Left hindlimb (tissue), 1 donor: ENCODE measurements around the gene TSPO2.

Source experiments
- DNase-seq: peaks from one replicate; pipeline ENCODE4 v3.0.0-alpha.2; 2018

The TSPO2 gene

GRCh38 chr6:41027799-41028560 is 14.3 kb upstream of the TSPO2 start:
- peak; percentile 89 for DNase-seq

DNA sequence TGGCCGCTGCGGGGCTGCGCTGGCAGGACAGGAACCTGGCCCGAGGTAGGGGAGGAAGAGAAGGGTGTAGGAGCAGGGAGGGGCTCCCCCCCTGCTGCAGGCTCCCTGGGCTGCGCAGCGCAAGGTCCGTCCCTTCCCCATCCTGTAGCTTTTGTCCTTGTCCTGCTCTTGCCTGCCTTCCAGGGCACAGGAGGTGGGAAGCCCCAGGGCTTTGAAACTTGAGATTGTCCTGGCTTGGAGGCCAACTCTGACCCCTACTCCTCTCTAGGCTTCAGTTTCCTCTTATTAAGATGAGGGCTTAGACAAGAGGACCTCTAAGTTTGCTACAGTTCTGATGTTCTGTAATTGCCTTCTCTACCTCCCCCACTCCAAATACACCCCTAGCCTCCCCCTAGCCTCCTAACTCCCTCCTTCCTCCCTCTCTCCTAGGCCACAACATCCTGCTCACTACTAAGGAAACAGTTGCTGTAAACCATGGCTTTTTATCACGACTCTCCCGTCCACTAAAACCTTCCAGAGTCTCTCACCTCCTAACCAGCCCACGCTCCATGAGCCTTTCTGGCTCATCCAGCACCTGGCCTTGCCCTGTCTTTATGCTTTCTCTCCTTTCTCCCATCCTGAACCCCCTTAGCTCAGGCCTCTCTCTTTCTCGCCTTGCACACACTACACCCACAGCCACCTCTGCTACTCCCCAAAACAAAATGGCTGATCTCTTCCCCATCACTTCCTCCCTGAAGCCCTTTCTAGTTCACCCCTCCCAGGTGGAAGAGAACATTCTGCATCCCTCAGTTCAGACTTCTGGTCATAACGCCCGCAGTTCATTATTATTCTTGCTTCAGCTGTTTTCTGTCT is 13.5 kb upstream of the TSPO2 start:
- peak; percentile 40 for DNase-seq

GRCh38 chr6:41032830-41033229 is 9.4 kb upstream of the TSPO2 start:
- DNase-seq: no peak

DNA sequence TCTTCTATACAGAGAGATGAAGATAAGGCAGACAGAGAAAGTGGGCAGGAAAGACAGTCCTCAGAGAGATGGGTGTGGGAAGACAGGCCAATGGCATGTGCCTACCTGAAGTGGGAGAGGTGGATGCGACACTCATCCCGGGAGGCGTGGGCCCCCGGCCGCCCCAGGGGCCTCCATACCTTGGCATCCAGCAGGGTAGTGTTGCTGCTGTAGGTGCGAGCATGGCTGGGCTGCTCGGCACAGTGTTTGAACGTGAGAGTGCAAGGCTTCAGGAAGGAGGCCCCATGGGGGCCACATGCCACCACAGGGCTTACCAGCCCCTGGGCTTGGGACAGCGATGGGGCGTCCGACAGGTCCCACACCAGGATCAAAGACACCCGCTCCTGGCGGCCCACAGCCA is 8.5 kb upstream of the TSPO2 start:
- DNase-seq: no peak

DNA sequence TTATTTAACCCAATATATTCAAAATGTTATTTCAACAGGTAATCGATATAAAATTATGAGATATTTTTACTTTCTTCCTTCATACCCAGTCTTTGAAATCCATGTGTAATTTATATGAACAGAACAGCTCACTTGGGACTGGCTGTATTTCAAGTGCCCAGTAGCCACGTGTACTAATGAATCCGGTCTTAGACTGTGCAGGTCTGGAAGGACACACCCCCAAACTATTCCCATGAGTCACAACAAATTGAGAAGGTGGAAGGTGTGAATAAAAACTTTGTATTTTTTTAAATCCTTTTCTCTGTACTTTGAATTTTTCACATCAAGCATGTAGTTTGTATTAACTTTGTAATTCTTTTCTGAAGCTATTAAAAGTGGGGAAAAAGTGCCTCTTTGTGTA is 6.1 kb upstream of the TSPO2 start:
- DNase-seq: peak; percentile 8

- peak; percentile 14 for DNase-seq
These were observed 5.7 kb upstream of the TSPO2 start for GRCh38 chr6:41036601-41037000.

GRCh38 chr6:41037107-41037900 is 5.0 kb upstream of the TSPO2 start:
- peak; percentile 21 for DNase-seq

GRCh38 chr6:41038205-41038604 is 4.1 kb upstream of the TSPO2 start:
- no peak for DNase-seq

DNA sequence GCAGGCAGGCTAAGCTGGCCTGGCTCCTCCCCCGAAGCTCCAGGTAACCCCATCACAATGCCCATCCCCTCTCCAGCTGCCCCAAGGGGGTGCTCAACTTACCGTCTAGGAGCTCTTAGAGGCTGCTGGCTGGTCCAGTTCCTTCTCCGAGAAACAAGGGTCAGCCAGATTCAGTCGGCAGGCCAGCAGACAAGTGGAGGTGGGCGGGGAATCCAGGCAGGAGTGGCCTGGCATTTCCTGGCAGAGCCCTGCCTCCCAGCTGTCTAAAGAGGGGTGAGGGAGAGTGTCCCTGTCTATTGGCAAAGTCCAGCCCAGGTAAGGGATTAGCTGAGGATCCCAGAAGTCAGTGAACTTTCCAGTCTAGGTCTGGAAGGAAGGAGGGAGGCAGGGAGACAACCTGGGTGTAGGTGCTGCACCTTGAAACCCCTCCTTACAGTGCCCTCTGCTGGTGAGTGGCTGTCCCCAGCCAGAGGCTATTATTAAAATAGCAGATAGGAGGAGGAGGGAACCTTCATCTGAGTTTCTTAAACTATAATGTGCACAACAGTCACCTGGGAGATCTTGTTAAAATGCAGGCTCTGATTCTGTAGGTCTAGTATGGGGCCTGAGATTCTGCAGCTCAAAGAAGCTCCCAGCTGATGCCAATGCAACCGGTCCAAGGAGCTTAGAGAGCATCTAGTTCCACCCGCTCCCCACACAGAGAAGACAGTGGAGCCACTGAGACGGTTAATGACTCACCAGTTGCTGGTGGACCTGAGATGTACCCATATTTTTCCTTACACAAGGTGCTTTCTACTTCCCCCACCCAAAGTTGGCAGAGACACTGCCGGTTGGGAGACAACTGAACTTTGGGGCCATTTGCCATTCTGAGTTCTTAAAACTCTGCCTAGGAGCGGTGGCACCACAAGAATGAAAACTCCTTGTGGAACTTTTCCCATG is 2.9 kb upstream of the TSPO2 start, which contains the start of gene UNC5CL:
Gene UNC5CL, minus strand, starts transcription at position 162 of the 939 bp plus-strand sequence. CDS start 4,147 bp downstream, outside the sequence.
- DNase-seq: no peak

GRCh38 chr6:41040101-41040939 is 1.9 kb upstream of the TSPO2 start:
- DNase-seq: peak; percentile 11

DNA sequence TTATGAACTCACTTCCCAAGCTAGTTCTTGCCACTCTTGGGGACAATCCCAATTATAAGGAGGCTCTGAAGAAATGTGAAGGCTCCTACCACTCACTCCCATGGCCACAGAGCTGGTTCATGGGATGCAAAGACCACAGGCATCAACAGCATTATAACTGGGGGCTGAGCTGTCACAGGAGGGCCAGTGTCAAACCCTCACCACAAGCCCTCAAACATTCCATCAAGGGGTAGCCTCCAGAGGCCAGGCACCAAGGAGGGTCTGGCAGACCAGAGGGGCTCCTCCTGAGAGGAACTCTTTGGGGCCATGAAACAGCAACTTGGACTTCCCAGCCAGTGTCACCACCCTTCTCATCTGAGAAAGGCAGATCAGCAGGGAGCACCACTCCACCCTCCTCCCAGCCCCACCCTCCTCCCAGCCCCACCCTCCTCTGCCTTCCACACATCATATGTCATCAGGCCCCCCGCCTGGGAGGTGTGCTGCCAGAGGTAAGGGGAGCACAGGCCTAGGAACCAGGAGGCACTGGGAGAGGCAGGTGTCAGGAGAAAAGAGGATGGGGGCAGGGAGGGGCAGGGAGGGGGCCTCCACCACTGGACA is 1.2 kb upstream of the TSPO2 start:
- peak; percentile 29 for DNase-seq

DNA sequence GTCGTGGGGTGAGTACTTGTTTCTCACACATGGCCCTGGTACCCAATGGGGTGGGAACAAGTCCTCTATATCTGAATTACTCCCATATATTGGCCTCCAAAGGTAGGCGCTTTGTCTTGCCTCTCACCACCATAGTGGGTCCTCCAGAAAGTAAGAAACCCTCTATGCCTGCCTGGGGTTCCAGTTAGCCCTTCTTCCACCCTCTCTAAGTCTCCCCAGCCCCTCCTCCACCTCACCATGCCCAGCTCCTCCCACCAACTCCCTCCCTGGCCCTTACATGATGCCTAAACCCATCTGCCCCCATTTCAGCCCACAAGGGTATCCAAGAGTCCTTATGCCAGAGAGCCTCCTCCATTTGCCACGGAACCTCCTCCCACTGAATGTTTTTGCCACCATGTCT is 884 bp downstream of the TSPO2 start:
- DNase-seq: peak; percentile 13

GRCh38 chr6:41045664-41046063 is 3.4 kb downstream of the TSPO2 start:
- DNase-seq: no peak

GRCh38 chr6:41046084-41046483 is 3.8 kb downstream of the TSPO2 start:
- DNase-seq: no peak

DNA sequence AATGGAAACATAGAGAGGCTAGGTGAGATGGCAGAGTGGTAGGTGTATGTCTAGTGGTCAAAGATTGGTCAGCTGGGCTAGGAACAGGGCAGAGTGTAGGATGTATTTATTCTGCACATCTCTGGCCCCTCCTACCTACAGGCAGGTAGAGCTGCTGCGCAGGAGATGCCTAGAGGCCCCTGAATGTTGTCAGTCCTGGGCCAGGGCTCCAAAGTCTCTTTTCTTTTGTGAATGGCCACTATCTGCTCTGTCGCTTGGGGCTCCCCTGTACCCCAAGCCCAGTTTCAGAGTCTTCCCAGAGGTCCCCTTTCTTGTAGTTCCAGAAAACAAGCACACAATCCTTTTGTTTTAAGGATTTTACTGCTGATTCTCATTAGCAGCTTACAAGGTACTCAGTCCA is 5.0 kb downstream of the TSPO2 start:
- DNase-seq: no peak

DNA sequence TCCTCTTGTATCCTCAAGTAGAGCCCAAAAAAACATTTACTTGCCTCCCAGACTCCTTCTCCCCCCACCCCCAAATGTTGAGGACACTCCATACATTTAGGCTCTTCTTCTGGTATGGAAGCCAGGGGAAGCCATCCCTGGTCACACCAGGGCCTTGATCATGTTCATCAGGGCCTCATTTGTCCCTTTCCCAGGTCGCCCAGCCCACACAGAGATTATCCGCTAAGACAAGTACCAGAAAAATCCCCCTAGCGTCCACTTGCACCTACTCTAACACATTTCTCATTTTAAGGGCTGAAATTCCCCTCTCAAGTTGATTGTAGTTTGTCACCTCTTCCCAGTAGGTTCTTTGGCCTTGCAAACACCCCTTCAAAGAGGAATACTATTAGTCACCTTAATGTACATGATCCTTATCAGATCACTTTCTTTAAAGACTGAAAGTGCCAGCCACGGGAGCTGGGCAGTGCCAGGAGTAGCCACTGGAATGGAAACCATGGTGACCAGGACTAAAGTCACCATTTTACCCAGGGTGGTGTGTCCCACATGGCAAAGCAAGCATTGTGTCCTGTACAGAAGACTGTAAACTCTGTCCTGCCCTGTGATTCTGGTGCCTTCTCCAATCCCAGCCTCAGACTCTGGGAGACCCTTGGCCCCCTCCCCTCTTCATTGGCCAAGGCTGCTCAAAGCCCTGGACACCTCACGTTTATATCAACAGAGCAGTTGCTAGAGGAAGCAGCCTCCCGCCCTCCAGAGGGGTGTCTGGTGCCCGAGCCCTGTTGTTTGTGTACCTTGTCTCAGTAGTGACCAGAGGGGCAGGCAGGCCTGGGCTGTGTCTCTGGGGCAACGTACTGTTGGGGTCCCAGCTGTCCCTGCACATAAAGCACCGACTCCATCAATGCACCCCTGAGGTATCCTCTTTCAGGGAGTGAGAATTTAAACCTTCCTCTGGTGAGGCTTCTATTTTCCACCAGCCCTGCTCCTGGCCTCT is 5.8 kb downstream of the TSPO2 start:
- DNase-seq: peak; percentile 44

DNA sequence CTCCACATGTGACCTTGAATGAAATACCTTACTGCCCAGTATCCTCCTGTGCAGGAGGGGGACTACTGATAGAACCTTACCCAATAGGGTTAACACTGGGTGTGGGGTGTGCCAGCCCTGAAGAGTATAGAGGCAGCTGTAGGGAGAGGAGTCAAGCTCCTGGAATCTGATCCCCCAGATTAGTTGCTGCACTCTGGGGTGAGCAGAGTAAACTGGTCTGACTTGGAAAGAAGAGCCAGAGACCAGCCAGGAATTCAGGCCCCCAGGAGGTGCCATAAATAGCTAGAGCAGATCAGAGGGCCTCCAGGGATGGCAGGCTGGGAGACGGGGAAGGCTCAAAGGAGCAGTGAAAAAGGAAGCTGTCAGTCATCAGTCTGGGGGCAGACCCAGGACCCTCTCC is 7.3 kb downstream of the TSPO2 start:
- no peak for DNase-seq

DNA sequence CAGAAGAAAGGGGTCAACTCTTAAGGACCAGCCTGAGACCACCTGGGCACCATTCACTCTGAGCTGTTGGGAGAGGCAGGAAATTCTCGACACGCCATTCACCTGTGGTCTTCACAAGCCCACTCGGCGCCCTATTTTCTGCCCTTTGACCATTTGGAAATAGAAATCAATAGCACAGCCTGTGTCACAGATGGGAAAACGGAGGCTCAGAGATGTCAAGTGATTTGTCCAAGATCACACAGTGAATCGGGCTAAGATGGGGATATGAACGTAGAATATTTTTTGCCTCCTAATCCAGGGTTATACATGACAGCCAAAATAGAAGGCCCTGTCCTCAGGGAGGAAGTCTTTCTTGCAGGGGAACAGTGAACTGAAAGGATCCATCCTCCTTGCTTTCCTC is 7.7 kb downstream of the TSPO2 start:
- no peak for DNase-seq

DNA sequence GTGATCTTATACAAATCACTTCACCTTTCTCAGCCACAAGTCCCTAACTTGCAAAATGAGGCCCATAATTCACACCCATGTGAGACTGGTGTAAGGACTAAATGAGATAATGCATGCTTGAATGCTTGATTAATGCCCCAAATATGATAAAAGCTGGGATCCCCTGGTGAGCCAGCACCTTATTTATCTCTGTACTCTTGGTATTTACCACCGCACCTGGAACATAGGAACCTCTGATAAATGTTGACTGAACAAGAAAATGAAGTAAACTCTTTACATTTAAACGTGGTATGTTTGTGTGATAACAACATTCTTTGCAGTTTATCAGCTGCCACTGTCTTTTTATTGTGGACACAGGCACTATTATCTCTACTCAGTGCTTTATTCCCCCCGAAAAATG is 8.3 kb downstream of the TSPO2 start:
- no peak for DNase-seq
